ENCODE data around the gene NCR1.
"Not testable (repeated sequence)": the region's sequence is repeated elsewhere in the genome, so short reads cannot be mapped to it uniquely, and the experiment has no call there.

The NCR1 gene, protein sequence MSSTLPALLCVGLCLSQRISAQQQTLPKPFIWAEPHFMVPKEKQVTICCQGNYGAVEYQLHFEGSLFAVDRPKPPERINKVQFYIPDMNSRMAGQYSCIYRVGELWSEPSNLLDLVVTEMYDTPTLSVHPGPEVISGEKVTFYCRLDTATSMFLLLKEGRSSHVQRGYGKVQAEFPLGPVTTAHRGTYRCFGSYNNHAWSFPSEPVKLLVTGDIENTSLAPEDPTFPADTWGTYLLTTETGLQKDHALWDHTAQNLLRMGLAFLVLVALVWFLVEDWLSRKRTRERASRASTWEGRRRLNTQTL

DNA sequence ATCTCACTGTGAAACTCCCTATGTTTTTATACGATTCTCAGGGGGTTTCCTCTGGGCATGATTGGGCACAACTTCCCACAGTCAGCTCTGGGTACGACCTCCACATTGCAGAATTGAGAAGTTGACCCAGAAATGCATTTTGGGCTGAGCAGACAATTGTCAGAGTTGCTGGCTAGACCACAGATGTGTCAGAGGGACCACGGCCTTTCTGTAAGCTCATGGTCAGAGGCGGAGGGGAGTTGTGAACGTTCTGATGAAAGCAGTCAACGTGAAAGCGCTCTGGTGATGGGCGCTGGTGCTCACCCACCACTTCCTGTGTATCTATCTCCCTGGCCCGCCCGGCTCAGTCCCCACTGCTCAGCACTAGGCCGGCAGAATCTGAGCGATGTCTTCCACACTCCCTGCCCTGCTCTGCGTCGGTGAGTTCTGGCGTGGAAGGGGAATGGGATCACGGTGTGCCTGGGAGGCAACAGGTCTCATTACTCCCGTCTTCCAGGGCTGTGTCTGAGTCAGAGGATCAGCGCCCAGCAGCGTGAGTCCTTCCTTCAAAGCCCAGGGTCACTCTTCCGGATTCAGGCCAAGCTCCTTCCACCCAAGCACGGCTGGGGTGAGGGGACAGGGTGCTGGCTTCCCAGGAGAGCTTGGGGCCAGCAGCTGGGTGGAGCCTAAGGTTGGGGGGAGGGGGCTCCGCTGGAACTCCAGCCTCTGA, at the start of gene NCR1:
Gene NCR1, plus strand, starts transcription at position 346 of the 709 bp plus-strand sequence. Its CDS starts 40 bp downstream, at position 386.
- DNase-seq (ENCODE audit: low read depth) = no peak

DNA sequence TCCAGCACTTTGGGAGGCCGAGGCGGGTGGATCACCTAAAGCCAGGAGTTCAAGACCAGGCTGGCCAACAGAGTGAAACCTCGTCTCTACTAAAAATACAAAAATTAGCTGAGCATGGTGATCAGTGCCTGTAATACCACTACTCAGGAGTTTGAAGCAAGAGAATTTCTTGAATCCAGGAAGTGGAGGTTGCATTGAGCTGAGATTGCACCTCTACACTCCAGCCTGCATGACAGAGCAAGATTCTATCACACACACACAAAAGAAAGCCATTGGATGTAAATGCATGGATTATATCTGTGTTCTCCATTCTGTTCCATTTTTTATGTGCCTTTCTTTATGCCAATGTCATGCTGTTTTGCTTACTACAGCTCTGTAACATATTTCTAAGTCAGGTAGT, 47.5 kb upstream of the NCR1 start:
- not testable (repeated sequence) for DNase-seq (ENCODE audit: low read depth)

DNA sequence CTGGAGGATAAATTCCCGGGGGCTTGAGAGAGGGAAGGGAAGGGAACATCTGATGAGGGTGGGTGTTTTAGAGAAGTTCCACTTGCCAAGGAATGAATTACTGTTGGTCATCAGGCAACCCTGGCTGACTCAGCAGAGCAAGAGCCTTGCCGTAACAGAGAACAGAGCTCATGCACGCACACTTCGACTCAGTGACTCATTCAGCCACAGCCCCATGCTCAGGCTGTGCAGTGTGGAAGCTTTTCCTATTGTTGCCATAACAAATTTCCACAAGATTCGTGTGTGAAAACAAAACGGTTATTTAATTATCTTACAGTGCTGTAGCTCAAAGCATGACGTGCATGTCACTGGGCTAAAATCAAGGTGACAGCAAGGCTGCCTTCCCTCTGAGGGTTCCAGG, 46.5 kb upstream of the NCR1 start:
- not testable (repeated sequence) for DNase-seq (ENCODE audit: low read depth)

DNA sequence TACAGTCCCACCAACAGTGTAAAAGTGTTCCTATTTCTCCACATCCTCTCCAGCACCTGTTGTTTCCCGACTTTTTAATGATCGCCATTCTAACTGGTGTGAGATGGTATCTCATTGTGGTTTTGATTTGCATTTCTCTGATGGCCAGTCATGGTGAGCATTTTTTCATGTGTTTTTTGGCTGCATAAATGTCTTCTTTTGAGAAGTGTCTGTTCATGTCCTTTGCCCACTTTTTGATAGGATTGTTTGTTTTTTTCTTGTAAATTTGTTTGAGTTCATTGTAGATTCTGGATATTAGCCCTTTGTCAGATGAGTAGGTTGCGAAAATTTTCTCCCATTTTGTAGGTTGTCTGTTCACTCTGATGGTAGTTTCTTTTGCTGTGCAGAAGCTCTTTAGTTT, 42.5 kb upstream of the NCR1 start:
- not testable (repeated sequence) for DNase-seq (ENCODE audit: low read depth)

DNA sequence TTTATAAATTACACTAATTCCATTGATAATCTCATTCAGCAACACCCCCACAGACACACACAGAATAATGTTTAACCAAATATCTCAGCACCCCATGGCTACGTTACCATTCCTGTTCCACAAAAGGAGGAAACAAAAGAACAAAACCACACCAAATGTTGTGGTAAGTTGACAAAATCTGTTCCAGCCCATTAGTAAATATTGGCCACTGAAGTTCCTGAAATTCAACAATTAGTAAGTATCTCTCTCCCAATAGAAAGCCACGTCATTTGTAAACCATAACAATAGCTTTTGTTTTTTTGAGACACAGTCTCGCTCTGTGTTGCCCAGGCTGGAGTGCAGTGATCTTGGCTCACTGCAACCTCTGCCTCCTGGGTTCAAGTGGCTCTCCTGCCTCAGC, 34.3 kb upstream of the NCR1 start:
- DNase-seq (ENCODE audit: low read depth) = no peak

DNA sequence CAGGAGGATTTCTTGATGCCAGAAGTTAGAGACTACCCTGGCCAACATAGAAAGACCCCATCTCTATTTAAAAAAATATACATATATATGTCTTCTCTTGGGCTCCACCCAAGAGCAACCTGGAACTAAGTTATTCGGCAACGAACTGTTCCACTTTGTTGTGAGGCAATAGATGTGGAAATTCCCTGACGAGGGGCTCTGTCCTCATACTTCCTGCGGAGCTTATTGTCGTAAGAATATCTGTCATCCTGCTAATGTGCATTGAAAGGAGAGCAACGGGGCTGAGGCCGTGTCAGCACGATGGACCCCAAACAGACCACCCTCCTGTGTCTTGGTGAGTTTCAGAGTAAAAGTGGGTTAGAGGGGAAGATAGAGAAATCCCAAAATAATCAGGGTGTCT, 32.0 kb upstream of the NCR1 start, which contains the start of gene FCAR:
Gene FCAR, plus strand, starts transcription at position 246 of the 400 bp plus-strand sequence. Its CDS starts 55 bp downstream, at position 301.
- no peak for DNase-seq (ENCODE audit: low read depth)

DNA sequence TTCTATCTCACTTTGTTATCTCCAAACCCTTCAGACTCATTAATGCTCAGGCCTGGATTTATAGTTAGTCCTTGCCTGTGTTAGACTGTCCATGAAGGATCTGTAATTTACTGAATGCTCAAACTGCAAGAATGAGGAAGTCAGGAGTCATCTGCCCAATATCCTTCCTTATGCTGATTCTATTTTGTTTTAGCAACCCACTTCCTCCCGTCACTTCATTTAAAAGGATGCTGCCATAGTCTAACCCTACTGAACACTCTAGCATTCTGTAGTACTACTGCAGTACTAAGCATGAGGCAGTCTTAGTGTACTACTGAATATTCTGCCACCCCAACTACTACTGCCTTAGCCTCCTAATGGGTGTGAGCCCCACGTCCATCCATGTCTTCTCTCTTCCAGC, 30.4 kb upstream of the NCR1 start:
- DNase-seq (ENCODE audit: low read depth) = no peak

DNA sequence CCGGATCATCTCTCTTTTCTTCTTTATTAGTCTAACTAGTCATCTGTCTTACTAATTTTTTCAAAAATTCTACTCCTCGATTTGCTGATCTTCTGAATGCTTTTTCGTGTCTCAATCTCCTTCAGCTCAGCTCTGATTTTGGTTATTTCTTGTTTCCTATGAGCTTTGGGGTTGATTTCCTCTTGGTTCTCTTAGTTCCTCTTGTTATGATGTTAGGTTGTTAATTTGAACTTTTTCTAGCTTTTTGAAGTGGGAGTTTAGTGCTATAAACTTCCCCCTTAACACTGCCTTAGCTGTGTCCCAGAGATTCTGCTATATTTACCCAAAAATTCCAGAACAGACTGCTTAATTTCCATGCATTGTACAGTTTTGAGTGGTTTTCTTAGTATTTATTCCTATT, 28.5 kb upstream of the NCR1 start:
- DNase-seq (ENCODE audit: low read depth) = no peak

DNA sequence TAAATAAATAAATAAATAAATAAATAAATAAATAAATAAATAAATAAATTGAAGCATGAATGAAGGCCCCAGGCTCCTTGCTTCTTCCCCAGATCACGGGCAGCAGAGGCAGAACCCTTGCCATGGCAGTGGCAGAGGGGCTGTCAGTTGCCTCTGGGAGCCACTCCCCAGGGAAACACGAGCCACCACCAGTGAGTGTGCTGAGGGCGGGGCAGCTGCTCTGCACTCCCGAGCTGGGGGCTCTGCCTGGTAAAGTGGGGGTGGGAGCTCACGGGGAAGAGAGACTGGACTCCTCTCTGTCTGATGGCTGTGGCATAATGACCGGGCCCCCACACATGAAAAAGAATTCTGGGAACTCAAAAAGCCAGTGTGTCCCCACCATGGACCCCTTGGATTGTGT, 24.1 kb upstream of the NCR1 start:
- DNase-seq (ENCODE audit: low read depth) = no peak

DNA sequence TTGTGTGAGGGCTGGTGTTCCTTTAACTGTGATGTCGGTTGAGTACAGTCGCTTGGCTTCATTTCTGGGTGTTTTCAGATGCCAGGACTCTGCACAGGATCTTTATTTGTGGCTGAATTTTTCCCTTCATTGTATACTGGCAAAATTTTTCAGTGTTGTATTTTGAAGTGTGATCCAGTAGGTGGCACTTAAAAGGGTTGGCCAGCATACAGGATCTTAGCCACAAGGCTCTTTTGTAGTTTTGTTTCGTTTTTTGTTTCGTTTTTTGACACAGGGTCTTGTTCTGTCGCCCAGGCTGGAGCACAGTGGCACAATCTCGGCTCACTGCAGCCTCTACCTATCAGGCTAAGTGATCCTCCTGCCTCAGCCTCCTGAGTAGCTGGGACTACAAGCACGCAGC, 23.2 kb upstream of the NCR1 start:
- DNase-seq (ENCODE audit: low read depth) = no peak

DNA sequence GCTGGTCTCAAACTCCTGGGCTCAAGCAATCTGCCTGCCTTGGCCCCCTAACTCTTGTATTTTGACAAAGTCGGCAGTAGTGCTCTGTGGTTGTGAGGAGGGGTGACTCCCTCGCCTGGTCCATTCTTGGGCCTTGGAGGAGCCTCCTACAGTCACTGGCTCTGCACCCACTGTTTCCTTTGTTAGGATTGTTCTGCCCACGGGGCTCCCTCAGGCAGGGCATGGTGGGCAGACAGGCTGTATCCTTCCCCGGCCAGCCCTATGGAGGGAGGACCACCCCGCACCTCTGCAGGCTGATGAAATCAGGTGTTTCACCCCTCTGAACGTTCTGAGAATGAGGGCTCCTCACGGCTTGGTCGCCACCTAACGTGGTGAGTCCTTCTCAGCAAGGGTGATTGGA, 22.7 kb upstream of the NCR1 start:
- no peak for DNase-seq (ENCODE audit: low read depth)

DNA sequence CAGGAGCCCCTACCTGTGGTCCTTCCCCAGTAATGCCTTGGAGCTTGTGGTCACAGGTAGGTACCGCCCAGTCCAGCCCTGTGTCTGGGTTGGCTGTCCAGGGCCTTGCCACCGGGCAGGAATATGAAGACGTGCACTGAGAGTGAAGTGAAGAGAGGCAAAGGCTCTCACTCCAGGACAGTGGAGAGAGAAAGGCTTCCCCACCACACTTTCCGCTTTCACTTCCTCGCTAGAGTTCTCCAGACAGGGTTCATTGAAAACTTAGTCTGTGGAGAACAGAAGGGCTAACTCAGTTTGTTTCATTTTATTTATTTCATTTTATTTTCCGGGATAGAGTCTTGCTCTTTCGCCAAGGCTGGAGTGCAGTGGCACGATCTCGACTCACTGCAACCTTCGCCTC, 17.7 kb upstream of the NCR1 start:
- no peak for DNase-seq (ENCODE audit: low read depth)

DNA sequence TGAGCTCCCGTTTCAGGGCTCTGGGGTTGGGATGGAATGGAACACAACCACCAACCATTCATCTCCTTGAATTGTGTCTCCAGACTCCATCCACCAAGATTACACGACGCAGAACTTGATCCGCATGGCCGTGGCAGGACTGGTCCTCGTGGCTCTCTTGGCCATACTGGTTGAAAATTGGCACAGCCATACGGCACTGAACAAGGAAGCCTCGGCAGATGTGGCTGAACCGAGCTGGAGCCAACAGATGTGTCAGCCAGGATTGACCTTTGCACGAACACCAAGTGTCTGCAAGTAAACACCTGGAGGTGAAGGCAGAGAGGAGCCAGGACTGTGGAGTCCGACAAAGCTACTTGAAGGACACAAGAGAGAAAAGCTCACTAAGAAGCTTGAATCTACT, 16.4 kb upstream of the NCR1 start:
- no peak for DNase-seq (ENCODE audit: low read depth)

DNA sequence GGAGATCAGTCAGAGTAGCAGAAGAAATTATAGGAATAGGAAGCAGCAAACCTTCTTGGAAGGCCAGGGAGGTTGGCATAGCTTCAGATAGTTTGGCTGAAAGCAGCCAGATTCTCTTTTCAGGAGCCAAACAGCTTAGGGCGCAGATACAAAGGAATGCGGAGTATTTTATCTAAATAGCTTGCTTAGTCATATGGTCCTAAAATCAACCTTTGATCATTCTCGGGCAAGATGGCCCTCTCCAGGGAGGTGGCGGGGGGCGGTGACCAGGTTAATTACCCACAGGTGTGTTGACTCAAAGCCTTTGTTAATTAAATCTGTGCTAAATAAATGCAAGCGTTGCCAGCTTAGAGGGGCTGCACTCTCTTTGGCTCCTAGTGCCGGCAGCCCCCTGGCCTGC, 12.5 kb upstream of the NCR1 start:
- no peak for DNase-seq (ENCODE audit: low read depth)

DNA sequence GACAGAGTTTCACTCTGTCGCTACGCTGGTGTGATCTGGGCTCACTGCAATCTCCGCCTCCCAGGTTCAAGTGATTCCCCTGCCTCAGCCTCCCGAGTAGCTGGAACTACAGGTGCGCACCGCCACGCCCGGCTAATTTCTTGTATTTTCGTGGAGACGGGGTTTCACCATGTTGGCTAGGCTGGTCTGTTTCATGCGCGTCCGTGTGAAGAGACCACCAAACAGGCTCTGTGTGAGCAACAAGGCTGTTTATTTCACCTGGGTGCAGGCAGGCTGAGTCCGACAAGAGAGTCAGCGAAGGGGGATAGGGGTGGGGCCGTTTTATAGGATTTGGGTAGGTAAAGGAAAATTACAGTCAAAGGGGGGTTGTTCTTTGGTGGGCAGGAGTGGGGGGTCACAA, 11.8 kb upstream of the NCR1 start:
- not testable (repeated sequence) for DNase-seq (ENCODE audit: low read depth)

DNA sequence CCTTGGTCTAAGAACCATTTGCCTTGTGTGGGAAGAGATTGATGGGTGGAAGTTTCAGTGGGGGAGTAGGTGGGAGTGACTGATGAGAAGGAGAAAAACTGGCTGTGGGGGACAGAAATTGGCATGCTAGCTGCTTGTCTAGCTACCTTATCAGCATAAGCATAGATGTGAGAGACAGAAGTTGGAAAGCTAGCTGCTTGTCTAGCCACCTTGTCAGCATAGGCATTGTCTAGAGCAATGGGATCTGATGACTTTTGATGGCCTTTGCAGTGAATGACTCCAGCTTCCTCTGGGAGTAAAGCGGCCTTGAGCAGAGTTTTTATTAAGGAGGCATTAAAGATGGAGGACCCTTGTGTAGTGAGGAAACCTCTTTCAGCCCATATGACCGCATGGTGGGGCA, 9.9 kb upstream of the NCR1 start:
- DNase-seq (ENCODE audit: low read depth) = no peak

DNA sequence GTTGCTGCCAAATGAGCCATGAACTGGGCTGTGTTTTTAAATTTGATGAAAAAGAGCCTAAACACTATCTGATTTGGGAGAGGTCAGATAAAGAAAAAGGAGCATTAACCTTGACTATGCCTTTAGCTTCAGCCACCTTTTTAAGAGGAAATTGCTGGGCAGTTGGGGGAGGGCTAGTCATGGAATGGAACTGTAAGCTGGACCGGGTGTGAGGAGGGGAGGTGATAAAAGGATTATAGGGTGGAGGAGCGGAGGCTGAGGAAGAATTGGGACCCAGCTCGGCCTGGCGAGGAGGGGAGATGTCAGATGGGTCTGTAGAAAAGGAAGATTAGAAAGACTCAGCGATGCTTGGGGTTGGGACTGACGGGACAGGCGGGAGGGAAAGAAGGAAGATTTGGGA, 7.3 kb upstream of the NCR1 start:
- not testable (repeated sequence) for DNase-seq (ENCODE audit: low read depth)

DNA sequence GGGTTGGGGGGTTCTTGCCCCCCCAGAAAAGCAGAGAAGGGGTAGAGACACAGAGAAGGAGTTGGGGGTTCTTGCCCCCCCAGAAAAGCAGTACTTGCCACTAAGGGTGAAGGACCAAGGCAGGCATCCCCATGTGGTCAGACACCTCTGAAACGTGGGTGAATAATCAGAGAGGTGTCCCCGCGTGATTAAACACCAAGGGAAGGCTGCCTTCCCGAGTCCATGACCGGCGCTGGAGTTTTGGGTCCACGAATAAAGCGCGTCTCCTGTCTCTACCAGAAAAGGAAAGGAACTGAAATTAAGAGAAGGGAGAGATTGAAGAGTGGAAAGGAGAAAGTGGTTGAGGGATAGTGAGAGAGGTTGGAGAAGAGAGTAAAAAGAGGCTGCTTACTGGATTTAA, 6.3 kb upstream of the NCR1 start:
- not testable (repeated sequence) for DNase-seq (ENCODE audit: low read depth)

DNA sequence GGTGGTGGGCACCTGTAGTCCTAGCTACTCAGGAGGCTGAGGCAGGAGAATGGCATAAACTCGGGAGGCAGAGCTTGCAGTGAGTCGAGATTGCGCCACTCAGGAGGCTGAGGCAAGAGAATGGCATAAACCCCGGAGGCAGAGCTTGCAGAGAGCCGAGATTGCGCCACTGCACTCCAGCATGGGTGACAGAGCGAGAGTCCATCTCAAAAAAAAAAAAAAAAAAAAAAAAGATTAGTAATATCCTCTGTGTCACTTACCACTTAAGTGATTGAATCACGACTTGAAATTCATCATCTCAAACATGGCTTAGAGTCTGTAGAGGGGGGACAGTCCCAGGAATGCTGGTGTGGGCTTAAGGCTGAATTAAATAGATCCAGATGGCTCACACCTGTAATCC, 4.8 kb upstream of the NCR1 start:
- DNase-seq (ENCODE audit: low read depth) = not testable (repeated sequence)

DNA sequence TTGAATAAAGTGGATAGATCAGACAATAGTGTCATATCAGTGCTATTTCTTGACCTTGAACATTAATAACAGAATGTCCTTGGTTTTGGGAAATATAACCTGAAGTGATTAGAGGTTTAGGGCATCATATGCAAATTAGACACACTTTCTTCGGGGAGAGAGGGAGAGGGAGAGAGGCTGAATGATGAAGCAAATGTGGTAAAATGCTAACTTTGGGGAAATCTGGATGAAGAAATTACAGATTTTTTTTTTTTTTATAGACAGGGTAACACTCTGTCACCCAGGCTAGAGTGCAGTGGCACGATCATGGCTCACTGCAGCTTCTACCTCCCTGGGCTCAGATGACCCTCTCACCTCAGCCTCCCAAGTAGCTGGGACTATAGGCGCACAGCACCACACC, 3.9 kb upstream of the NCR1 start:
- no peak for DNase-seq (ENCODE audit: low read depth)

DNA sequence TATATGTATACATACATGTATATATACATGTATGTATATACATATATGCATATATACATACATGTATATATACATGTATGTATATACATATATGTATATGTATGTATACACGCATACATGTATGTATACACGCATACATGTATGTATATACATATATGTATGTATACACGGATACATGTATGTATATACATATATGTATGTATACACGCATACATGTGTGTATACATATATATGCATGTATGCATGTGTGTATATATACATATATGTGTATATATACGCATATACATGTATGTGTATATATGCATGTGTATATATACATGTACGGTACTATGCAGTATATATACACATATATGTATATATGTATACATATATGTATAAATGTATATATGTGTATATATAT, 2.6 kb upstream of the NCR1 start:
- DNase-seq (ENCODE audit: low read depth) = no peak

DNA sequence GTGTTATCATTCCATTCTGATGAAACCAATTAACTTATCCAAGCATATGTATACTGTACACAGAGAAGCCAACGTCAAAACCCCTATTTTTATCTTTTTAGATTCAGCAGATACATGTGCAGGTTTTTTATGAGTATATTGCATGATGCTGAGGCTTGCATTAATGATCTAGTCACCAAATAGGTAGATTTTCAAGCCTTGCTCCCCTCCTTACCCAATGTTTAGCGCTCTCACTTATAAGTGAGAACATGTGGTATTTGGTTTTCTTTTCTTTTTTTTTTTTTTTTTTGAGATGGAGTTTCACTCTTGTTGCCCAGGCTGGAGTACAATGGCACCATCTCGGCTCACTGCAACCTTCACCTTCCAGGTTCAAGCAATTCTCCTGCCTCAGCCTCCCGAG, 1.7 kb upstream of the NCR1 start:
- not testable (repeated sequence) for DNase-seq (ENCODE audit: low read depth)

DNA sequence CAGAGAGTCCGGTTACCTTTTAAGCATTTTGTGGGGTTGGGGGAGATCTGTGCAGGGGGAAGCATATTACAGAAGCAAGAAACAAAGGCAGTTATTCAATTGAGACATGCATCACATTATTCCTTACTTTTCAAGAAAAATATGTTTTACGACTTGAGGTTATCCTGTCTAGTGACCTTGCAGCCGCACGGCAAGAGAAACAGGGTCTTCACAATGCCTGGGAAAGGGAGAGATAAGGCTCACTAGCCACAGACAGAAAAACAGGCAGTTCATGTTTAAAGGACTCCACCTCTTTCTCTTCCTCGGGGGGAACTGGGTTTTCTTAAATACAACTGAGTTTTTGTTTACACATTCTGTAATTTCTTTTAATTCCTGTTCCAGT, 536 bp upstream of the NCR1 start:
- no peak for DNase-seq (ENCODE audit: low read depth)

DNA sequence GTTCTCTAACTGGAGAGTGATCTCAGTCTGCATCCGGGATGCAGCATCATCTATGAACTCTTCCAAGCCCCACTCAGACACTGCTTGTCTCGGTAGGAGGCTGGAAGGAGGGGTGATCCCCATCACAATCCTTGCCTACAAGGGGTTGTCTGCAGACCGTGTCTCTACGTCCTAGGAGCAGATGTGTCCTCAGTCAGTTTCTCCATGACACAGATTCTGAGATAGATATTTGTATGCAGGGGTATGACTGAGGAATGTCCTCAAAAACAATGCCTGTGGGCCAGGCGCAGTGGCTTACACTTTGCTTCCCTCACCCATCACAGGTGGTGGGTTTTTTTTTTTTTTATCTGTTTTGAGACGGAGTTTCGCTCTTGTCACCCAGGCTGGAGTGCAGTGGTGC, 871 bp downstream of the NCR1 start:
- DNase-seq (ENCODE audit: low read depth) = no peak
